Measurements from ENCODE around the gene UBE2V1. TPM values are rescaled to one million over a fixed set of nuclear protein-coding genes. Genes with fewer than 3 reads are reported as not detected.

The UBE2V1 gene
- total RNA-seq, 1 experiment from 2014 or later: 119 TPM

GRCh38 chr20:50041246-50041873, 71.6 kb downstream of the UBE2V1 start:
- ATAC-seq: no peak
- CTCF ChIA-PET: no interaction called here
- Histone ChIP-seq H3K9me3 (ENCODE audit: low read length) (no peaks in the 10 kb centered on the region), H3K4me3 (ENCODE audit: low read length) (no peak overlapping the region), H3K27me3 (ENCODE audit: low read length) (no peaks in the 10 kb centered on the region), H3K4me2 (ENCODE audit: low read length) (no peak overlapping the region), H2AFZ (ENCODE audit: low read length) (no peak overlapping the region), H3F3A (ENCODE audit: low read length, unreplicated experiment) (no peaks in the 10 kb centered on the region), H3K36me3 (ENCODE audit: low read depth, low read length) (no peaks in the 10 kb centered on the region), H3K79me2 (ENCODE audit: low read length) (no peaks in the 10 kb centered on the region), H3K4me1 (ENCODE audit: insufficient read depth, low read length) (no peaks in the 10 kb centered on the region), H4K20me1 (ENCODE audit: low read length) (no peaks in the 10 kb centered on the region), H3K9me2 (replicated peaks; ENCODE audit: low read length) (no peaks in the 10 kb centered on the region), H3K9ac (ENCODE audit: low read length) (no peak overlapping the region), H3K27ac (ENCODE audit: low read length) (no peak overlapping the region)
- BruUV-seq (replicated peaks): no TSS peak
- TF ChIP-seq CTCF (conservative IDR thresholded peaks at IDR 0.05; ENCODE audit: low read depth, low read length) (no peak), EZH2phosphoT487 (IDR thresholded peaks at IDR 0.05; ENCODE audit: borderline replicate concordance, low read length) (no peak), EZH2 (IDR thresholded peaks at IDR 0.05; ENCODE audit: low read length, unreplicated experiment) (no peak)
- DNase-seq: no peak
- POLR2A ChIA-PET (ENCODE audit: unreplicated experiment): no interaction called here
- intact Hi-C loops (cut with micrococcal nuclease): no loop called here

- intact Hi-C loops (cut with micrococcal nuclease): no loop called here
- DNase-seq (no peak), ATAC-seq (no peak)
- no peak overlapping the region for H2AFZ ChIP-seq (ENCODE audit: low read length)
- no peak overlapping the region for H3K9ac ChIP-seq (ENCODE audit: low read length)
- ChIA-PET CTCF (no interaction called here), POLR2A (ENCODE audit: unreplicated experiment) (no interaction called here)
- no peaks in the 10 kb centered on the region for H3K4me1 ChIP-seq (ENCODE audit: insufficient read depth, low read length)
- no peak overlapping the region for H3K27ac ChIP-seq (ENCODE audit: low read length)
- H3K36me3 ChIP-seq (ENCODE audit: low read depth, low read length): no peaks in the 10 kb centered on the region
- no peaks in the 10 kb centered on the region for H3K79me2 ChIP-seq (ENCODE audit: low read length)
- no peaks in the 10 kb centered on the region for H3K27me3 ChIP-seq (ENCODE audit: low read length)
- H3K9me2 ChIP-seq (replicated peaks; ENCODE audit: low read length): no peaks in the 10 kb centered on the region
- H3K4me3 ChIP-seq (ENCODE audit: low read length): no peak overlapping the region
- no peaks in the 10 kb centered on the region for H4K20me1 ChIP-seq (ENCODE audit: low read length)
- H3F3A ChIP-seq (ENCODE audit: low read length, unreplicated experiment): no peaks in the 10 kb centered on the region
- TF ChIP-seq CTCF (conservative IDR thresholded peaks at IDR 0.05; ENCODE audit: low read depth, low read length) (no peak), EZH2phosphoT487 (IDR thresholded peaks at IDR 0.05; ENCODE audit: borderline replicate concordance, low read length) (no peak), EZH2 (IDR thresholded peaks at IDR 0.05; ENCODE audit: low read length, unreplicated experiment) (no peak)
- no TSS peak for BruUV-seq (replicated peaks)
- no peaks in the 10 kb centered on the region for H3K9me3 ChIP-seq (ENCODE audit: low read length)
- no peak overlapping the region for H3K4me2 ChIP-seq (ENCODE audit: low read length)
Measured at GRCh38 chr20:50040432-50041245, 72.3 kb downstream of the UBE2V1 start.
